Measurements from ENCODE around the gene CD180.

CD180 gene

DNA sequence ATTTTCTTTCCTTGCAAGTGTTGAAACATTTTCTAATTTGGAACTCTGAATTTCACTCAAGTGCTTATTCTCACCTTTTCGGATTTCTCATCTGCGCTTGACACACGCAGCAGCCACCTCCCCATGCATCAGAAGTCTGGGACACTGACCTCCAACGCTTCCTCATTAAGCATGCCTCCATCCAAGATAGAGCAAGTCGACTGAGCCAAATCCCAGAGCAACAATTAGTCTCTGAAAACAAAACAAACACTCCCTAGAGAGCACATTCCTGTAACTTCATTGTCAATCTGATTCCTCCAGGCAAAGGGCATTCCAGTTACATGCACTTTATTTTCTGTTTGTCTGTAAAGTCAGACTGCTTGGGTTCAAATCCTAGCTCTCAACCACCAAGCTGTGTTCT is 5.7 kb downstream of the CD180 start:
- no peak overlapping the region for H3K27ac ChIP-seq (ENCODE audit: insufficient read depth in 1 of 2, low read depth in 1 of 2, low read length in 2 of 2, poor library complexity in 1 of 2, severe bottlenecking in 2 of 2)
- CTCF ChIA-PET: interaction anchor here (1.4 to 4.2 kb wide), 3 partner anchors 11 to 24 kb away, joined by 3 to 19 read pairs (median 7); no protein-coding TSS in a partner anchor
- WGBS (ENCODE audit: insufficient coverage): 97% methylated on average over 3 of the region's 5 CpGs

DNA sequence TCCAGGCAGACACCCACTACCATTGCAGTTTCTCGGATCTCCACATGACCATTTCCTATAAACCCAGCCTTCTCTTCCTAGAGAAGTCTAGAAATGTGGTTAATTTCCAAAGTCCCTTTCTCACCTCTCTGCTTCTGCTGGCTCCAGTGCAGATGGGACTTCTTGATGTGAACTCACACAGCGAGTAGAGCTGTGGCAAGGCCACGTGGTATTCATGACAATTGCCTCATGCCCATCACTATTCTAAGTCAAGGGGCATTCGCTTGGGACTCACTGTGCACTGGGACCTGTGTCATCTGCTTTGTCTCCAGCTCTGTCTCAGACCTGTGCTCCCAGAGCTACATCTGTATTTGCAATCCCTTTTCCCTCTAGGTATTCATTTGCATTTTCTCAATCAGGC is 6.2 kb downstream of the CD180 start:
- no peak overlapping the region for H3K4me3 ChIP-seq (ENCODE audit: control insufficient read depth in 1 of 7, extremely low read depth in 1 of 7, insufficient read depth in 4 of 7, low read depth in 2 of 7, low read length in 6 of 7)
- POLR2A ChIA-PET: interaction anchor here (0.6 kb wide), 1 partner anchor 138 kb away, joined by 3 read pairs; no protein-coding TSS in a partner anchor
- 100% methylated on average over 4 of the region's 4 CpGs for WGBS (ENCODE audit: insufficient coverage)
- H3K9me3 ChIP-seq (ENCODE audit: control extremely low read depth in 1 of 5, control insufficient read depth in 4 of 5, insufficient read depth in 2 of 5, low read depth in 1 of 5, low read length in 4 of 5): no peaks in the 10 kb centered on the region
- no peak for DNase-seq
- H3K4me1 ChIP-seq (ENCODE audit: control extremely low read depth in 1 of 4, control insufficient read depth in 4 of 4, insufficient read depth in 4 of 4, low read length in 3 of 4): peaks cover 15 to 58% (median 29%) of the 10 kb centered on the region in 4 experiments
- H3K27me3 ChIP-seq (replicated peaks in 2 of 5; ENCODE audit: control insufficient read depth in 4 of 5, insufficient read depth in 5 of 5, low read length in 4 of 5): no peaks in the 10 kb centered on the region
- peaks cover 0 to 4% (median 0%) of the 10 kb centered on the region in 4 experiments for H3K36me3 ChIP-seq (ENCODE audit: control insufficient read depth in 4 of 4, insufficient read depth in 4 of 4, low read length in 3 of 4)
- CTCF ChIA-PET: interaction anchor here (1.4 to 4.2 kb wide), 3 partner anchors 10 to 23 kb away, joined by 3 to 19 read pairs (median 7); no protein-coding TSS in a partner anchor
- no peak overlapping the region for H3K27ac ChIP-seq (ENCODE audit: insufficient read depth in 1 of 2, low read depth in 1 of 2, low read length in 2 of 2, poor library complexity in 1 of 2, severe bottlenecking in 2 of 2)

More for the DNA sequence above, 5.7 kb downstream of the CD180 start:
- no peaks in the 10 kb centered on the region for H3K9me3 ChIP-seq (ENCODE audit: control extremely low read depth in 1 of 5, control insufficient read depth in 4 of 5, insufficient read depth in 2 of 5, low read depth in 1 of 5, low read length in 4 of 5)
- H3K27me3 ChIP-seq (replicated peaks in 2 of 5; ENCODE audit: control insufficient read depth in 4 of 5, insufficient read depth in 5 of 5, low read length in 4 of 5): no peaks in the 10 kb centered on the region
- POLR2A ChIA-PET: interaction anchor here (0.6 kb wide), 1 partner anchor 138 kb away, joined by 3 read pairs; no protein-coding TSS in a partner anchor
- peaks cover 0 to 4% (median 0%) of the 10 kb centered on the region in 4 experiments for H3K36me3 ChIP-seq (ENCODE audit: control insufficient read depth in 4 of 4, insufficient read depth in 4 of 4, low read length in 3 of 4)
- no peak for DNase-seq
- H3K4me3 ChIP-seq (ENCODE audit: control insufficient read depth in 1 of 7, extremely low read depth in 1 of 7, insufficient read depth in 4 of 7, low read depth in 2 of 7, low read length in 6 of 7): no peak overlapping the region
- peaks cover 15 to 63% (median 31%) of the 10 kb centered on the region in 4 experiments for H3K4me1 ChIP-seq (ENCODE audit: control extremely low read depth in 1 of 4, control insufficient read depth in 4 of 4, insufficient read depth in 4 of 4, low read length in 3 of 4)

DNA sequence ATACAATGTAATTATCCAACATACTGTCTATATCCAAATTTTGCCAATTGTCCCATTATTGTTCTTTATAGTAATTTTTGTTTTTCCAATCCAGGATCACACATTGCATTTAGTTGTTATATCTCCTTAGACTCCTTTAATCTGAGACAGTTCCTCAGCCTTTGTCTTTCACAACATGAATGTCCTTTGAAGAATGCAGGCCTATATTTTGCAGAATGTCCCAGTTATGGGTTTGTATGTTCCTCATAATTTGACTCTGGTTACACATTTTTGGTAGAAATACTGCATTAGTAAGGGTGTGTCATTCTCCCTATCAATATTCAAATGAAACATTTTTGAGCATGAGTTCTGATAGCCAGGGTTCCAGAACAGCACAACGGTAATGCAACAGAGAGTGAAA is 6.7 kb downstream of the CD180 start:
- CTCF ChIA-PET: interaction anchor here (1.2 to 4.2 kb wide), 4 partner anchors 12 to 18 kb away, joined by 3 to 19 read pairs (median 4); no protein-coding TSS in a partner anchor
- WGBS (ENCODE audit: insufficient coverage): no CpG with 5 or more reads among the region's 1 CpG
- POLR2A ChIA-PET: no interaction called here
- peaks cover 15 to 54% (median 27%) of the 10 kb centered on the region in 4 experiments for H3K4me1 ChIP-seq (ENCODE audit: control extremely low read depth in 1 of 4, control insufficient read depth in 4 of 4, insufficient read depth in 4 of 4, low read length in 3 of 4)
- H3K4me3 ChIP-seq (ENCODE audit: control insufficient read depth in 1 of 7, extremely low read depth in 1 of 7, insufficient read depth in 4 of 7, low read depth in 2 of 7, low read length in 6 of 7): no peak overlapping the region
- no peaks in the 10 kb centered on the region for H3K9me3 ChIP-seq (ENCODE audit: control extremely low read depth in 1 of 5, control insufficient read depth in 4 of 5, insufficient read depth in 2 of 5, low read depth in 1 of 5, low read length in 4 of 5)
- H3K27me3 ChIP-seq (replicated peaks in 2 of 5; ENCODE audit: control insufficient read depth in 4 of 5, insufficient read depth in 5 of 5, low read length in 4 of 5): no peaks in the 10 kb centered on the region
- peaks cover 0 to 4% (median 0%) of the 10 kb centered on the region in 4 experiments for H3K36me3 ChIP-seq (ENCODE audit: control insufficient read depth in 4 of 4, insufficient read depth in 4 of 4, low read length in 3 of 4)
- no peak for DNase-seq
- no peak overlapping the region for H3K27ac ChIP-seq (ENCODE audit: insufficient read depth in 1 of 2, low read depth in 1 of 2, low read length in 2 of 2, poor library complexity in 1 of 2, severe bottlenecking in 2 of 2)

DNA sequence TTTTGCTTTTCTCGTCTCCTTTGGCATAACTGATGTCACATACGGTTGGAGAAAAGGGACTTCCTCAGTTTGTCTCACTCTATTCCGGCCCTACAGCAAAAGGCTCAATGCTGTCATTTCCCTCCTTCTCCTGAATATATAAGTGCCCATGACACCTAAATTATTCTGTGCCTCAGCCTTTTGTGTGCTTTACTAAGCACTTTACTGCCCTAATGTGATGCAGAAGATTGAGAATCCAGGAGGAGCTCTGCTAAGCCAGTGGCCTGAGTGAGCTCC is 7.6 kb downstream of the CD180 start:
- ChIA-PET CTCF (interaction anchor here (0.7 to 2.2 kb wide), 5 partner anchors 11 to 19 kb away, joined by 3 to 6 read pairs (median 3); no protein-coding TSS in a partner anchor), POLR2A (no interaction called here)
- no peaks in the 10 kb centered on the region for H3K27me3 ChIP-seq (replicated peaks in 2 of 5; ENCODE audit: control insufficient read depth in 4 of 5, insufficient read depth in 5 of 5, low read length in 4 of 5)
- no peak overlapping the region for H3K27ac ChIP-seq (ENCODE audit: insufficient read depth in 1 of 2, low read depth in 1 of 2, low read length in 2 of 2, poor library complexity in 1 of 2, severe bottlenecking in 2 of 2)
- WGBS (ENCODE audit: insufficient coverage): 94% methylated on average over 3 of the region's 3 CpGs
- no peaks in the 10 kb centered on the region for H3K9me3 ChIP-seq (ENCODE audit: control extremely low read depth in 1 of 5, control insufficient read depth in 4 of 5, insufficient read depth in 2 of 5, low read depth in 1 of 5, low read length in 4 of 5)
- peaks cover 0 to 7% (median 0%) of the 10 kb centered on the region in 4 experiments for H3K36me3 ChIP-seq (ENCODE audit: control insufficient read depth in 4 of 4, insufficient read depth in 4 of 4, low read length in 3 of 4)
- H3K4me1 ChIP-seq (ENCODE audit: control extremely low read depth in 1 of 4, control insufficient read depth in 4 of 4, insufficient read depth in 4 of 4, low read length in 3 of 4): peaks cover 15 to 48% (median 25%) of the 10 kb centered on the region in 4 experiments
- no peak overlapping the region for H3K4me3 ChIP-seq (ENCODE audit: control insufficient read depth in 1 of 7, extremely low read depth in 1 of 7, insufficient read depth in 4 of 7, low read depth in 2 of 7, low read length in 6 of 7)
- DNase-seq: no peak

DNA sequence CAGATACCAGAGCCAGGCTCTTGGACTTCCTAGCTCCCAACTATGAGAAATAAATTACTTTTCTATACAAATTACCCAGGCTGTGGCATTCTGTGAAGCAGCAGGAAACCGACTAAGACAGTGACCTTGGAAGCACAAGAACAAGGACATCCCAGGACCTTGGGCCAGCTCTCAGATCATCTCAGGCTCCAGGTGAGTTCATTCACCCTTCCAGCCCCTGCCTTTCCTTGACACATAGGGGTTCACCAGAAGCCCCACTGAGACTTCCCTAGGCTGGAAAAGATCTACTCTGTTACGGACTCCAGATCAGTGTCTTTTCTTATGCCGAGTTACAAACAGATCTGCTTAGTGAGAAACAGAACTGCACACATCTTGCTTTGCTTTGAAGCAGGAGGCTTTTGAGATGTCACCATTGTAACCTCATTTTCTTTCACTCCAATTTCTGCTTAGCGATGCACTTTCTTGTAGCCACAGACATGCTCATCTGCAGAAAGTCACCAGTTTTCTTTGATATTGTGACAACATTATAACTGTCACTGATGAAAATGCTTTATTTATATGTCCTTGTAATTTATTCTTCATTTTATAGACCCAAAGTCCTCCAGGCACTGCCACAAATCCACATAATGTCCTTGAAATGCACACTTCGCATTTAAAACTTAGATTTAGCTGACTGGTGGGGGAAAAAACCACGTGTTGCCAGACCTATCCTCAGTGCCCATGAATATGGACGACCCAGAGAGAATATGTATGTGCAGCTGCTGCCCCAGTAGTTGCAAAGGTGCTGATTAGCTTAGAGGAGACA is 8.1 kb downstream of the CD180 start:
- Histone ChIP-seq H3K4me1 (ENCODE audit: control extremely low read depth in 1 of 4, control insufficient read depth in 4 of 4, insufficient read depth in 4 of 4, low read length in 3 of 4) (peaks cover 15 to 42% (median 23%) of the 10 kb centered on the region in 4 experiments), H3K27me3 (replicated peaks in 2 of 5; ENCODE audit: control insufficient read depth in 4 of 5, insufficient read depth in 5 of 5, low read length in 4 of 5) (no peaks in the 10 kb centered on the region), H3K4me3 (ENCODE audit: control insufficient read depth in 1 of 7, extremely low read depth in 1 of 7, insufficient read depth in 4 of 7, low read depth in 2 of 7, low read length in 6 of 7) (no peak overlapping the region), H3K27ac (ENCODE audit: insufficient read depth in 1 of 2, low read depth in 1 of 2, low read length in 2 of 2, poor library complexity in 1 of 2, severe bottlenecking in 2 of 2) (no peak overlapping the region), H3K9me3 (ENCODE audit: control extremely low read depth in 1 of 5, control insufficient read depth in 4 of 5, insufficient read depth in 2 of 5, low read depth in 1 of 5, low read length in 4 of 5) (no peaks in the 10 kb centered on the region), H3K36me3 (ENCODE audit: control insufficient read depth in 4 of 4, insufficient read depth in 4 of 4, low read length in 3 of 4) (peaks cover 0 to 11% (median 0%) of the 10 kb centered on the region in 4 experiments)
- POLR2A ChIA-PET: interaction anchor here (0.7 kb wide), 1 partner anchor 305 kb away, joined by 6 read pairs; no protein-coding TSS in a partner anchor
- CTCF ChIA-PET: interaction anchor here (0.8 to 2.2 kb wide), 4 partner anchors 10 to 20 kb away, joined by 3 to 6 read pairs (median 4); no protein-coding TSS in a partner anchor
- no peak for DNase-seq
- 96% methylated on average over 6 of the region's 7 CpGs for WGBS (ENCODE audit: insufficient coverage)

DNA sequence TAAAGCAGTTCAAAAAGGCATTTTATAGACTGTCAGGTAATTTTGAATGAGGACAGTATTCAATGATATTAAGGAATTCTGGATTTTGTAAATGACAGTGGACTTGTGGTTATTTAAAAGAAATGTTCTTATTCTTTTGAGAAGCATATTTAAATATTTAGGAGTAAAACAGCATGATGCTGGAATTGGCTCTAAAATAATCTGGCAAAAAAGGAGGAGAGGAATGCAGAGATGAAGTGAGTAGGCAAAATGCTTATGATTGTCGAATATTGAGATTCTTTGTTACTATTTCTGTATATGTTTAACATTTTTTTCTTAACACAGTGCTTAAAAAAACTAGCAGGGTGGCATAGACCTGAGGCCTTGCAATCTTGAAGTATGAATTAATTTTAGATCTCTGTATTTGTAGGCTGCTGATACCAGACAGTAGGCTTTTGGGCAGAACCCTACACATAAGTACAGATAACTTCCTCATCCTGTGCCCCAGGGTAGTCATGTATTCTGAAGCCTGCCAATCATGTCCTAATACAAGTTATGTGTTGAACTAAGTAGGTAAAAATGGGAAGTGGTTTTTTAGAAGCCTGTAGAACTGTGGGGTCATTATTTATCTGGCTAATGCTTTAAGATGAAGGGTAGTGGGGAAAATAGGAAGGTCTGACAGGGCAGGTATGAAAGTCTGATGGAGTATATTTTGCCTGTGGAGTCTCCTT is 9.4 kb downstream of the CD180 start:
- H3K27ac ChIP-seq (ENCODE audit: insufficient read depth in 1 of 2, low read depth in 1 of 2, low read length in 2 of 2, poor library complexity in 1 of 2, severe bottlenecking in 2 of 2): no peak overlapping the region
- H3K9me3 ChIP-seq (ENCODE audit: control extremely low read depth in 1 of 5, control insufficient read depth in 4 of 5, insufficient read depth in 2 of 5, low read depth in 1 of 5, low read length in 4 of 5): no peaks in the 10 kb centered on the region
- peaks cover 0 to 14% (median 0%) of the 10 kb centered on the region in 4 experiments for H3K36me3 ChIP-seq (ENCODE audit: control insufficient read depth in 4 of 4, insufficient read depth in 4 of 4, low read length in 3 of 4)
- ChIA-PET POLR2A (no interaction called here), CTCF (no interaction called here)
- H3K4me3 ChIP-seq (ENCODE audit: control insufficient read depth in 1 of 7, extremely low read depth in 1 of 7, insufficient read depth in 4 of 7, low read depth in 2 of 7, low read length in 6 of 7): no peak overlapping the region
- WGBS (ENCODE audit: insufficient coverage): no CpG with 5 or more reads among the region's 1 CpG
- peaks cover 13 to 45% (median 21%) of the 10 kb centered on the region in 4 experiments for H3K4me1 ChIP-seq (ENCODE audit: control extremely low read depth in 1 of 4, control insufficient read depth in 4 of 4, insufficient read depth in 4 of 4, low read length in 3 of 4)
- H3K27me3 ChIP-seq (replicated peaks in 2 of 5; ENCODE audit: control insufficient read depth in 4 of 5, insufficient read depth in 5 of 5, low read length in 4 of 5): no peaks in the 10 kb centered on the region
- DNase-seq: peak; percentile 42 to 87 (median 75)

Measured in common myeloid progenitor, CD34-positive (primary cell).